ENCODE data around the gene CYP2B6. TPM values are rescaled to one million over a fixed set of nuclear protein-coding genes. Genes with fewer than 3 reads are reported as not detected.
"Not testable (repeated sequence)": the region's sequence is repeated elsewhere in the genome, so short reads cannot be mapped to it uniquely, and the experiment has no call there.

The CYP2B6 gene
- polyA plus RNA-seq, 1 experiment = not detected

- DNase-seq (ENCODE audit: low read depth) = no peak
- no peak overlapping the region for H3K4me3 ChIP-seq (ENCODE audit: low read depth, low read length)
- CTCF ChIA-PET = no interaction called here
- H3K36me3 ChIP-seq (ENCODE audit: control insufficient read depth, insufficient read depth, low read length) = no peaks in the 10 kb centered on the region
- H3K27me3 ChIP-seq (ENCODE audit: control insufficient read depth, insufficient read depth, low read length) = peaks cover 1% of the 10 kb centered on the region; the same call in 1 of the 2 replicates
- TF ChIP-seq, protein P1, sequence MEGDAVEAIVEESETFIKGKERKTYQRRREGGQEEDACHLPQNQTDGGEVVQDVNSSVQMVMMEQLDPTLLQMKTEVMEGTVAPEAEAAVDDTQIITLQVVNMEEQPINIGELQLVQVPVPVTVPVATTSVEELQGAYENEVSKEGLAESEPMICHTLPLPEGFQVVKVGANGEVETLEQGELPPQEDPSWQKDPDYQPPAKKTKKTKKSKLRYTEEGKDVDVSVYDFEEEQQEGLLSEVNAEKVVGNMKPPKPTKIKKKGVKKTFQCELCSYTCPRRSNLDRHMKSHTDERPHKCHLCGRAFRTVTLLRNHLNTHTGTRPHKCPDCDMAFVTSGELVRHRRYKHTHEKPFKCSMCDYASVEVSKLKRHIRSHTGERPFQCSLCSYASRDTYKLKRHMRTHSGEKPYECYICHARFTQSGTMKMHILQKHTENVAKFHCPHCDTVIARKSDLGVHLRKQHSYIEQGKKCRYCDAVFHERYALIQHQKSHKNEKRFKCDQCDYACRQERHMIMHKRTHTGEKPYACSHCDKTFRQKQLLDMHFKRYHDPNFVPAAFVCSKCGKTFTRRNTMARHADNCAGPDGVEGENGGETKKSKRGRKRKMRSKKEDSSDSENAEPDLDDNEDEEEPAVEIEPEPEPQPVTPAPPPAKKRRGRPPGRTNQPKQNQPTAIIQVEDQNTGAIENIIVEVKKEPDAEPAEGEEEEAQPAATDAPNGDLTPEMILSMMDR (IDR thresholded peaks at IDR 0.05; ENCODE audit: insufficient read depth, low read depth, low read length) = no peak
- POLR2A ChIA-PET = no interaction called here
Measured at GRCh38 chr19:40989453-40989852, 1.6 kb upstream of the CYP2B6 start.

GRCh38 chr19:40995355-40995754 is 4.3 kb downstream of the CYP2B6 start:
- Histone ChIP-seq H3K27me3 (ENCODE audit: control insufficient read depth, insufficient read depth, low read length) (no peaks in the 10 kb centered on the region), H3K4me3 (ENCODE audit: low read depth, low read length) (no peak overlapping the region), H3K36me3 (ENCODE audit: control insufficient read depth, insufficient read depth, low read length) (no peaks in the 10 kb centered on the region)
- TF ChIP-seq, protein P1 (IDR thresholded peaks at IDR 0.05; ENCODE audit: insufficient read depth, low read depth, low read length) = no peak
- POLR2A ChIA-PET = no interaction called here
- CTCF ChIA-PET = interaction anchor here (0.7 kb wide), 1 partner anchor 10 kb away, joined by 3 read pairs; no protein-coding TSS in a partner anchor
- DNase-seq (ENCODE audit: low read depth) = no peak

DNA sequence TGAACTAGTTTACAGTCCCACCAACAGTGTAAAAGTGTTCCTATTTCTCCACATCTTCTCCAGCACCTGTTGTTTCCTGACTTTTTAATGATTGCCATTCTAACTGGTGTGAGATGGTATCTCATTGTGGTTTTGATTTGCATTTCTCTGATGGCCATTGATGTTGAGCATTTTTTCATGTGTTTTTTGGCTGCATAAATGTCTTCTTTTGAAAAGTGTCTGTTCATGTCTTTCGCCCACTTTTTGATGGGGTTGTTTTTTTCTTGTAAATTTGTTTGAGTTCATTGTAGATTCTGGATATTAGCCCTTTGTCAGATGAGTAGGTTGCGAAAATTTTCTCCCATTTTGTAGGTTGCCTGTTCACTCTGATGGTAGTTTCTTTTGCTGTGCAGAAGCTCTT is 7.9 kb downstream of the CYP2B6 start:
- CTCF ChIA-PET; DNase-seq (ENCODE audit: low read depth); H3K36me3 ChIP-seq (ENCODE audit: control insufficient read depth, insufficient read depth, low read length); POLR2A ChIA-PET; H3K27me3 ChIP-seq (ENCODE audit: control insufficient read depth, insufficient read depth, low read length); H3K4me3 ChIP-seq (ENCODE audit: low read depth, low read length): not testable (repeated sequence)

DNA sequence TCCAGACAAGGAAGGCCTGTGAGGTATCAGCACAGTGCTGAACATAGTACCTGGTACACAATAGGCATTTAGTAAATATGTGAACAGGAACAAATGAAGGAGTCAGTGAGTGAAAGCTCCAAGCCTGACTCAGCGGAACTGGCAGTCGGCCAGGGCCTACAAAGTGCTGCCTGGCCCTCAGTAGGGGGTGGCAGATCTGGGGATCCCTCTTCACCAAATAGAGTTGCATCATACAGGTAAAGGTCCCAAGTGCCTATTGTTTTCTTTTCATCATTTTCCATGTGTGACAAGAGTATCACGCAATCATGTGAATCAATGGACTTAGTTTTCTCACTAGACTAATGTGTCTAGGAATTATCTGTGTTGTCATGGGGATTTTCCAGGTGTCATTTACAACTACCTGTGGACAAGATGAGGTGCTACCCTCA is 9.2 kb downstream of the CYP2B6 start:
- POLR2A ChIA-PET = no interaction called here
- H3K27me3 ChIP-seq (ENCODE audit: control insufficient read depth, insufficient read depth, low read length) = no peaks in the 10 kb centered on the region
- DNase-seq (ENCODE audit: low read depth) = no peak
- H3K4me3 ChIP-seq (ENCODE audit: low read depth, low read length) = no peak overlapping the region
- no peaks in the 10 kb centered on the region for H3K36me3 ChIP-seq (ENCODE audit: control insufficient read depth, insufficient read depth, low read length)
- CTCF ChIA-PET = no interaction called here
- TF ChIP-seq, protein P1 (IDR thresholded peaks at IDR 0.05; ENCODE audit: insufficient read depth, low read depth, low read length) = no peak

- POLR2A ChIA-PET = no interaction called here
- H3K27me3 ChIP-seq (ENCODE audit: control insufficient read depth, insufficient read depth, low read length) = no peaks in the 10 kb centered on the region
- no peaks in the 10 kb centered on the region for H3K36me3 ChIP-seq (ENCODE audit: control insufficient read depth, insufficient read depth, low read length)
- no peak overlapping the region for H3K4me3 ChIP-seq (ENCODE audit: low read depth, low read length)
- DNase-seq (ENCODE audit: low read depth) = no peak
- CTCF ChIA-PET = no interaction called here
- TF ChIP-seq, protein P1 (IDR thresholded peaks at IDR 0.05; ENCODE audit: insufficient read depth, low read depth, low read length) = no peak
Measured at GRCh38 chr19:41001243-41001971, 10.3 kb downstream of the CYP2B6 start.

DNA sequence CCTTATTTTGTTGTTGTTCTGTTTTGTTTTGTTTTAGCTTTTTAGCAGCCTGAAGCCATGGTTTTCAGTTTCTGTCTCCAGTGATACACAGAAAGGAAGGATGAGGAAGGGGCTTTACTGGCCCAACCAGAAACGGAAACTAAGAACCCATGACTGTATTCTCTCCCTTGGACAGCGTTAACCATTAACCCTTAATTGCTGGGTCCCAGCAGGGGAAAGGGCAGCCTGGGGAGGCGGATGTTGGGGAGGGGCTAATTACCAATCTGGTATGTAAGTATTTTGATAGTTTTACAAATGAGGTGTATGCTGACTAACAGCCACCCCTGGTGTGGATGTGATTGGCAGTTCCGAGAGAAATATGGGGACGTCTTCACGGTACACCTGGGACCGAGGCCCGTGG is 12.6 kb downstream of the CYP2B6 start:
- POLR2A ChIA-PET, CTCF ChIA-PET: not testable (repeated sequence)

More for the DNA sequence above, 12.6 kb downstream of the CYP2B6 start:
- H3K4me3 ChIP-seq (ENCODE audit: low read depth, low read length); H3K36me3 ChIP-seq (ENCODE audit: control insufficient read depth, insufficient read depth, low read length); DNase-seq (ENCODE audit: low read depth); H3K27me3 ChIP-seq (ENCODE audit: control insufficient read depth, insufficient read depth, low read length): not testable (repeated sequence)
